PC-3 (cell line): ENCODE measurements around the gene CRYBG2.

ENCODE experiments used
- EZH2 ChIP-seq: fragments of 300-600 bp; sonication (generic); IDR thresholded peaks from one replicate; pipeline ENCODE4 v1.6.1; 2017; ENCODE audit warnings: antibody characterized with exemption, mild to moderate bottlenecking, low read length; ENCODE audit not compliant: unreplicated experiment
- EZH2phosphoT487 ChIP-seq: fragments of 300-600 bp; sonication (generic); IDR thresholded peaks from 2 replicates; pipeline ENCODE4 v1.6.1; 2018; ENCODE audit warnings: mild to moderate bottlenecking, antibody characterized with exemption, low read length, borderline replicate concordance
- TF ChIP-seq, protein P1 (sequence below): fragments of 300-600 bp; sonication (generic); conservative IDR thresholded peaks from 2 replicates; pipeline ENCODE4 v1.5.1; 2017; ENCODE audit warnings: antibody characterized with exemption, low read depth, mild to moderate bottlenecking, low read length

DNA sequence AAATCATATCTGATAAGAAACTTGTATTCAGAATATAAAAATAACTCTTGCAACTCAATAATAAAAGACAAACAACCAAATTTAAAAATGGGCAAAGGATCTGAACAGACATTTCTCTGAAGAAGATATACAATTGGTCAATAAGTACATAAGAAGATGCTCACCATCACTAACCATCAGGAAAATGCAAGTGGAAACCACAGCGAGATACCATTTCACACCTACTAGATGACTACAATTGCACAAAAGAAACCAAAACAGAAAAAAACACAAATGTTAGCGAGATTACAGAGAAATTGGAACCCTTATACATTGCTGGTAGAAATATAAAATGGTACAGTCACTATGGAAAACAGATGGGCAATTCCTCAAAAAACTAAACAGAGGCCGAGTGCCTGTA, 30.1 kb upstream of the CRYBG2 start:
- TF ChIP-seq, protein P1, sequence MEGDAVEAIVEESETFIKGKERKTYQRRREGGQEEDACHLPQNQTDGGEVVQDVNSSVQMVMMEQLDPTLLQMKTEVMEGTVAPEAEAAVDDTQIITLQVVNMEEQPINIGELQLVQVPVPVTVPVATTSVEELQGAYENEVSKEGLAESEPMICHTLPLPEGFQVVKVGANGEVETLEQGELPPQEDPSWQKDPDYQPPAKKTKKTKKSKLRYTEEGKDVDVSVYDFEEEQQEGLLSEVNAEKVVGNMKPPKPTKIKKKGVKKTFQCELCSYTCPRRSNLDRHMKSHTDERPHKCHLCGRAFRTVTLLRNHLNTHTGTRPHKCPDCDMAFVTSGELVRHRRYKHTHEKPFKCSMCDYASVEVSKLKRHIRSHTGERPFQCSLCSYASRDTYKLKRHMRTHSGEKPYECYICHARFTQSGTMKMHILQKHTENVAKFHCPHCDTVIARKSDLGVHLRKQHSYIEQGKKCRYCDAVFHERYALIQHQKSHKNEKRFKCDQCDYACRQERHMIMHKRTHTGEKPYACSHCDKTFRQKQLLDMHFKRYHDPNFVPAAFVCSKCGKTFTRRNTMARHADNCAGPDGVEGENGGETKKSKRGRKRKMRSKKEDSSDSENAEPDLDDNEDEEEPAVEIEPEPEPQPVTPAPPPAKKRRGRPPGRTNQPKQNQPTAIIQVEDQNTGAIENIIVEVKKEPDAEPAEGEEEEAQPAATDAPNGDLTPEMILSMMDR: no peak
- TF ChIP-seq EZH2 (no peak), EZH2phosphoT487 (no peak)
